22Rv1 (cell line): ENCODE data around the gene PEX26.
A peak's percentile ranks its signal among the peaks of the same experiment; 100 is the strongest.
"Not testable (repeated sequence)": the region's sequence is repeated elsewhere in the genome, so short reads cannot be mapped to it uniquely, and the experiment has no call there.

ENCODE experiments used
- H3K27ac ChIP-seq: fragments of 450-650 bp; 2 replicates; pipeline ENCODE4 v1.5.1; 2017
- ZFX ChIP-seq: fragments of 450-650 bp; IDR thresholded peaks from 2 replicates; pipeline ENCODE4 v1.6.1; 2017; ENCODE audit warnings: antibody characterized with exemption, borderline replicate concordance
- TF ChIP-seq, protein P1 (sequence below): fragments of 450-650 bp; IDR thresholded peaks from 2 replicates; pipeline ENCODE4 v1.5.1; 2017; ENCODE audit warnings: mild to moderate bottlenecking

The PEX26 gene

DNA sequence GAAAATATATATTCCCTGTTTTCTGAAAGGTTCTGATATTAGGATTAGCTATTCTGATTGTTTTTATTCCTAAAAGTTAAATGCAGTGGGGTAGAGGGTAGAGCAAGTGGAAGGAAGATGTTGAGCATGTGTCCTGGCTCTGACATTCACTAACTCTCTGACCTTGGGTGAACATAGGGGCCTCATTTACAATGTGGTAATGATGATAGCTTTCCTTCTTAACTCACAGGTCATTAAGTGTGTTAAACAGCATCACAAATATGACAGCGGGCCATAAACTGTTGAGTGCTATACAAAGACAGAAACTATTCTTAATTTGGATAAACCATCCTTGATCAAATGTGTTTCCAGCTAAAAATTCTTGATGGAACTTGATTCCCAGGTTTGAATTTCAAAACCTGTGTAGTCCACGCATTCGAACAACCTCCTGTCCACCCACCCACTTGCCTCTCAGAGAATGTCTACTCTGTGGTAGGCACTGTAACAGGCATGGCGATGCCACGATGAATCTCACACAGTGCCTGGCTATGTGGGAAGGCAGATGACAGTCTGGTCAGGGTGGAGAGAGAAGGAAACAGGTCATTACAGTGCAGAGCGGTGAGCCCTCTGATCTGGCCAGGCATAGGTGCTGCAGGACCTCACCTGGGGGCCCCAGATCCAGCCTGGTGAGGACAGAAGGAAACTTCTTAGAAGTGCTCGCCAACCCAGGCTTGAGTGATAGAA, 19.3 kb upstream of the PEX26 start:
- no peak for TF ChIP-seq ZFX
- TF ChIP-seq, protein P1, sequence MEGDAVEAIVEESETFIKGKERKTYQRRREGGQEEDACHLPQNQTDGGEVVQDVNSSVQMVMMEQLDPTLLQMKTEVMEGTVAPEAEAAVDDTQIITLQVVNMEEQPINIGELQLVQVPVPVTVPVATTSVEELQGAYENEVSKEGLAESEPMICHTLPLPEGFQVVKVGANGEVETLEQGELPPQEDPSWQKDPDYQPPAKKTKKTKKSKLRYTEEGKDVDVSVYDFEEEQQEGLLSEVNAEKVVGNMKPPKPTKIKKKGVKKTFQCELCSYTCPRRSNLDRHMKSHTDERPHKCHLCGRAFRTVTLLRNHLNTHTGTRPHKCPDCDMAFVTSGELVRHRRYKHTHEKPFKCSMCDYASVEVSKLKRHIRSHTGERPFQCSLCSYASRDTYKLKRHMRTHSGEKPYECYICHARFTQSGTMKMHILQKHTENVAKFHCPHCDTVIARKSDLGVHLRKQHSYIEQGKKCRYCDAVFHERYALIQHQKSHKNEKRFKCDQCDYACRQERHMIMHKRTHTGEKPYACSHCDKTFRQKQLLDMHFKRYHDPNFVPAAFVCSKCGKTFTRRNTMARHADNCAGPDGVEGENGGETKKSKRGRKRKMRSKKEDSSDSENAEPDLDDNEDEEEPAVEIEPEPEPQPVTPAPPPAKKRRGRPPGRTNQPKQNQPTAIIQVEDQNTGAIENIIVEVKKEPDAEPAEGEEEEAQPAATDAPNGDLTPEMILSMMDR = no peak
- peak overlapping the region; percentile 91 for H3K27ac ChIP-seq

- peak overlapping the region; percentile 91; the same call in 1 of the 2 replicates for H3K27ac ChIP-seq
Observed at GRCh38 chr22:18059094-18059417, 18.7 kb upstream of the PEX26 start.

DNA sequence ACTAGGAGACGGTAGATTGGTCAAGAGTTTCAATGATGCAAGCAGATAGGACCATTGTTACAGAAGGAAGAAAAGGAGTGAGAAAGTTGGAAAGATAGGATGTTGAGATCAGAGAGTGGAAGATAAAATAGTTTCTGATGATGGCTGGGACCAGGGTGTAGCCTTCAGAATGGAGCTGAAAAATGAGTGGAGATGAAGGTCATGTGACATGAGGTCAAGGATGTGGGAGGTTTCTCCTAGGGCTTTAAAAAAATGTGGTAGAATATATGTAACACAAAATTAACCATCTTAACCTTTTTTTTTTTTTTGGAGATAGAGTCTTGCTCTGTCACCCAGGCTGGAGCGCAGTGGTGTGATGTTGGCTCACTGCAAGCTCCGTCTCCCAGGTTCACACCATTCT, 18.3 kb upstream of the PEX26 start:
- no peak for TF ChIP-seq ZFX
- TF ChIP-seq, protein P1 = no peak
- no peak overlapping the region for H3K27ac ChIP-seq

More at GRCh38 chr22:18059094-18059417, 18.7 kb upstream of the PEX26 start:
- TF ChIP-seq ZFX = no peak
- TF ChIP-seq, protein P1 = no peak

- TF ChIP-seq ZFX = no peak
- TF ChIP-seq, protein P1 = no peak
- no peak overlapping the region for H3K27ac ChIP-seq
Observed at GRCh38 chr22:18059991-18060390, 17.8 kb upstream of the PEX26 start.

- TF ChIP-seq ZFX = no peak
- TF ChIP-seq, protein P1 = no peak
- H3K27ac ChIP-seq = peak overlapping the region; percentile 65
Observed at GRCh38 chr22:18060646-18061620, 16.9 kb upstream of the PEX26 start.

DNA sequence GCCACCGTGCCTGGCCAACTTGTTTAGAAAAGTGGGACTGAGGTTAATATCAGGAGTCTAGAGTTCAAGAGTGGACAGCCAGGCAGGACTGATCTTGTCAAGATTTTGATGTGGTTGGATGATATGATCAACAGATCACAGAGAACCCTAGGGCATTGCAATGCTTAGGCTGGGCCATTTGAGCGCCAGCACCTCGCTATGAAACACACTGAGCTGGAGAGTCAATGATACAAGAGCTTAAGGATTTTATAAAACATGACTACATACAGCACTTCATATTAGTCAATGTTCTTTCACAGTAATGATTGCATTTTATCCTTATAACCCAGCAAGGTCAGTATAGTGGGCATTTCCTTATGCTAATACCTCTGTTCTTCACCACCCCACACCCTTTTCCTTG, 15.4 kb upstream of the PEX26 start:
- TF ChIP-seq, protein P1 = no peak
- no peak for TF ChIP-seq ZFX
- peak overlapping the region; percentile 7; the same call in 1 of the 2 replicates for H3K27ac ChIP-seq

GRCh38 chr22:18063306-18063705, 14.5 kb upstream of the PEX26 start:
- no peak overlapping the region for H3K27ac ChIP-seq
- TF ChIP-seq ZFX = no peak
- TF ChIP-seq, protein P1 = no peak

GRCh38 chr22:18063715-18064114, 14.1 kb upstream of the PEX26 start:
- not testable (repeated sequence) for H3K27ac ChIP-seq
